ENCODE measurements around the gene CGRRF1.

CGRRF1 gene

GRCh38 chr14:54472315-54472714, 37.4 kb upstream of the CGRRF1 start:
- Histone ChIP-seq H3K9me3 (ENCODE audit: insufficient read depth, low read depth, low read length) (peaks cover 2% of the 10 kb centered on the region; the same call in 1 of the 2 replicates), H3K4me2 (ENCODE audit: low read depth, low read length, poor library complexity, severe bottlenecking) (no peak overlapping the region), H3K27me3 (ENCODE audit: insufficient read depth, low read length, poor library complexity, severe bottlenecking) (no peaks in the 10 kb centered on the region), H3F3A (ENCODE audit: low read depth) (no peaks in the 10 kb centered on the region), H3K4me3 (ENCODE audit: low read length, poor library complexity, severe bottlenecking) (no peak overlapping the region), H3K9ac (ENCODE audit: low read depth, low read length, poor library complexity, severe bottlenecking) (no peak overlapping the region), H3K4me1 (ENCODE audit: insufficient read depth, low read length, poor library complexity, severe bottlenecking) (no peaks in the 10 kb centered on the region), H2AFZ (ENCODE audit: low read length) (no peak overlapping the region), H3K36me3 (ENCODE audit: insufficient read depth, low read length) (peaks cover 12% of the 10 kb centered on the region; the same call in 1 of the 2 replicates), H4K20me1 (ENCODE audit: insufficient read depth, low read length, poor library complexity, severe bottlenecking) (no peaks in the 10 kb centered on the region), H3K9me2 (replicated peaks; ENCODE audit: low read depth, low read length) (no peaks in the 10 kb centered on the region), H3K79me2 (ENCODE audit: insufficient read depth, low read length) (no peaks in the 10 kb centered on the region)
- TF ChIP-seq CTCF (conservative IDR thresholded peaks at IDR 0.05; ENCODE audit: low read length) (no peak), EZH2phosphoT487 (IDR thresholded peaks at IDR 0.05; ENCODE audit: borderline replicate concordance) (no peak)

DNA sequence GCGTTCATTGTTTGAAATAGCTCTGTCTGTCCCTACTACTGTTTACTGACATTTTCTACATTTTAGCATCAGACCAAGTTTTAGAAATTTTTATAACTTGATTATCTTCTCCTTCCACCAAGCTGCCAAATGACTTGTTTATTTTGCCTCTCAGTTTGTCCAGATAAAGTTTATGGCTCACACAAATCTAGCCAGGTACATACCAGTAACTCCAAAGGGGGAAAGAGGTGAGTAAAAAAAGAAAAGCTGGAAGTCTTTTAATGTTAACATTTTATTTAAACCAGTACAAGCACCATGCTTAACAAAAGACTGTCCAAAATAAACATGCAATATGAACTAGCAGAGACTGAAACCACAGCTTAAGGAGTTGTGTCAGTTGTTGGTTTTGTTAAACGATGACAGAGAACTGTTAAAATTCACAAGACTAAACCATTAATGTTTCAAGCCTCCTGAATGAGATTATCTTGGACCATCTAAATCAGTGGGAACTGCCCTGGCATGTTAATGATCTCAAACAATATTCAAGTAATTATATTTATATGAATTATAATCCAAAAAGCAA, 35.4 kb upstream of the CGRRF1 start:
- no peaks in the 10 kb centered on the region for H3K27me3 ChIP-seq (ENCODE audit: insufficient read depth, low read length, poor library complexity, severe bottlenecking)
- peaks cover 27% of the 10 kb centered on the region; the same call in 1 of the 2 replicates for H3K36me3 ChIP-seq (ENCODE audit: insufficient read depth, low read length)
- no peaks in the 10 kb centered on the region for H3K9me2 ChIP-seq (replicated peaks; ENCODE audit: low read depth, low read length)
- H3K4me2 ChIP-seq (ENCODE audit: low read depth, low read length, poor library complexity, severe bottlenecking): no peak overlapping the region
- H2AFZ ChIP-seq (ENCODE audit: low read length): no peak overlapping the region
- H3K4me1 ChIP-seq (ENCODE audit: insufficient read depth, low read length, poor library complexity, severe bottlenecking): no peaks in the 10 kb centered on the region
- TF ChIP-seq CTCF (conservative IDR thresholded peaks at IDR 0.05; ENCODE audit: low read length) (no peak), EZH2phosphoT487 (IDR thresholded peaks at IDR 0.05; ENCODE audit: borderline replicate concordance) (no peak)
- H3K9me3 ChIP-seq (ENCODE audit: insufficient read depth, low read depth, low read length): no peaks in the 10 kb centered on the region
- H4K20me1 ChIP-seq (ENCODE audit: insufficient read depth, low read length, poor library complexity, severe bottlenecking): no peaks in the 10 kb centered on the region
- H3K79me2 ChIP-seq (ENCODE audit: insufficient read depth, low read length): no peaks in the 10 kb centered on the region
- H3F3A ChIP-seq (ENCODE audit: low read depth): no peaks in the 10 kb centered on the region
- H3K9ac ChIP-seq (ENCODE audit: low read depth, low read length, poor library complexity, severe bottlenecking): no peak overlapping the region
- H3K4me3 ChIP-seq (ENCODE audit: low read length, poor library complexity, severe bottlenecking): no peak overlapping the region

- no peak overlapping the region for H3K4me3 ChIP-seq (ENCODE audit: low read length, poor library complexity, severe bottlenecking)
Measured at GRCh38 chr14:54475187-54475899, 34.4 kb upstream of the CGRRF1 start.

More at GRCh38 chr14:54475187-54475899, 34.4 kb upstream of the CGRRF1 start:
- Histone ChIP-seq H3K9ac (ENCODE audit: low read depth, low read length, poor library complexity, severe bottlenecking) (no peak overlapping the region), H3K9me2 (replicated peaks; ENCODE audit: low read depth, low read length) (no peaks in the 10 kb centered on the region), H3K27me3 (ENCODE audit: insufficient read depth, low read length, poor library complexity, severe bottlenecking) (no peaks in the 10 kb centered on the region), H3K4me1 (ENCODE audit: insufficient read depth, low read length, poor library complexity, severe bottlenecking) (no peaks in the 10 kb centered on the region), H3K36me3 (ENCODE audit: insufficient read depth, low read length) (peaks cover 34% of the 10 kb centered on the region; the same call in 1 of the 2 replicates), H3K9me3 (ENCODE audit: insufficient read depth, low read depth, low read length) (no peaks in the 10 kb centered on the region), H3K4me2 (ENCODE audit: low read depth, low read length, poor library complexity, severe bottlenecking) (no peak overlapping the region), H3F3A (ENCODE audit: low read depth) (no peaks in the 10 kb centered on the region), H2AFZ (ENCODE audit: low read length) (no peak overlapping the region), H3K79me2 (ENCODE audit: insufficient read depth, low read length) (no peaks in the 10 kb centered on the region), H4K20me1 (ENCODE audit: insufficient read depth, low read length, poor library complexity, severe bottlenecking) (no peaks in the 10 kb centered on the region)
- TF ChIP-seq EZH2phosphoT487 (IDR thresholded peaks at IDR 0.05; ENCODE audit: borderline replicate concordance) (no peak), CTCF (conservative IDR thresholded peaks at IDR 0.05; ENCODE audit: low read length) (no peak)

Data from Loucy (cell line).